ENCODE data around the gene RILPL2. TPM values are rescaled to one million over a fixed set of nuclear protein-coding genes. Genes with fewer than 3 reads are reported as not detected.
"Not testable (repeated sequence)": the region's sequence is repeated elsewhere in the genome, so short reads cannot be mapped to it uniquely, and the experiment has no call there.

Gene RILPL2
- total and polyA plus RNA-seq, 10 donors: 10.8 to 18.0 (median 13.5) TPM

GRCh38 chr12:123471374-123472068 is 35.0 kb upstream of the RILPL2 start:
- intact Hi-C loops (cut with DNase I; ENCODE audit: low total_unique reads): no loop called here
- H3K27ac ChIP-seq: no peak overlapping the region
- H3K36me3 ChIP-seq: peaks cover 0 to 92% (median 21%) of the 10 kb centered on the region in 6 donors
- 82 to 96% (median 88%) methylated on average over 7 to 8 of the region's 8 CpGs for WGBS, 5 donors
- no peaks in the 10 kb centered on the region for H3K9me3 ChIP-seq
- peaks cover 0 to 46% (median 0%) of the 10 kb centered on the region in 6 donors for H3K4me1 ChIP-seq
- H3K27me3 ChIP-seq (replicated peaks in 1 of 7): no peaks in the 10 kb centered on the region
- TF ChIP-seq CTCF (IDR thresholded peaks at IDR 0.05 in 8 of 11, conservative IDR thresholded peaks at IDR 0.05 in 3 of 11): no peak
- TF ChIP-seq POLR2A (IDR thresholded peaks at IDR 0.05): no peak
- DNase-seq: no peak
- no peak overlapping the region for H3K4me3 ChIP-seq

GRCh38 chr12:123469978-123470377 is 33.5 kb upstream of the RILPL2 start:
- intact Hi-C loops (cut with DNase I; ENCODE audit: low total_unique reads): loop anchor here (10.0 kb wide), 1 partner anchor 105 kb away; the partner anchor contains the start of gene SBNO1
- H3K9me3 ChIP-seq: no peaks in the 10 kb centered on the region
- no peaks in the 10 kb centered on the region for H3K27me3 ChIP-seq (replicated peaks in 1 of 7)
- H3K27ac ChIP-seq: no peak overlapping the region
- peaks cover 0 to 97% (median 37%) of the 10 kb centered on the region in 6 donors for H3K36me3 ChIP-seq
- 86 to 98% (median 92%) methylated on average over 2 of the region's 2 CpGs for WGBS, 5 donors
- no peak for DNase-seq
- no peak overlapping the region for H3K4me3 ChIP-seq
- peaks cover 0 to 43% (median 2%) of the 10 kb centered on the region in 6 donors for H3K4me1 ChIP-seq
- TF ChIP-seq POLR2AphosphoS5 (IDR thresholded peaks at IDR 0.05): no peak
- no peak for TF ChIP-seq POLR2A (IDR thresholded peaks at IDR 0.05)

- no peaks in the 10 kb centered on the region for H3K27me3 ChIP-seq (replicated peaks in 1 of 7)
- no peak for DNase-seq
- H3K27ac ChIP-seq: no peak overlapping the region
- H3K4me3 ChIP-seq: no peak overlapping the region
- WGBS, 5 donors: 24 to 55% (median 30%) methylated on average over 1 of the region's 1 CpG
- TF ChIP-seq POLR2A (IDR thresholded peaks at IDR 0.05) (no peak), CTCF (IDR thresholded peaks at IDR 0.05 in 8 of 11, conservative IDR thresholded peaks at IDR 0.05 in 3 of 11) (peak in 9 of 11 experiments; percentile 28 to 54 (median 42))
- H3K9me3 ChIP-seq: no peaks in the 10 kb centered on the region
- intact Hi-C loops (cut with DNase I; ENCODE audit: low total_unique reads): loop anchor here (10.0 kb wide), 1 partner anchor 104 kb away; the partner anchor contains the start of gene SBNO1
- H3K36me3 ChIP-seq: peaks cover 0 to 99% (median 40%) of the 10 kb centered on the region in 6 donors
- H3K4me1 ChIP-seq: peaks cover 0 to 41% (median 4%) of the 10 kb centered on the region in 6 donors
Observed at GRCh38 chr12:123468786-123469185, 32.3 kb upstream of the RILPL2 start.

GRCh38 chr12:123465084-123465483 is 28.6 kb upstream of the RILPL2 start:
- Histone ChIP-seq H3K4me3 (no peak overlapping the region), H3K27ac (no peak overlapping the region), H3K27me3 (replicated peaks in 1 of 7) (no peaks in the 10 kb centered on the region), H3K4me1 (peaks cover under 1 to 58% (median 13%) of the 10 kb centered on the region in 6 donors), H3K9me3 (no peaks in the 10 kb centered on the region), H3K36me3 (peaks cover 0 to 80% (median 24%) of the 10 kb centered on the region in 6 donors)
- TF ChIP-seq CTCF (IDR thresholded peaks at IDR 0.05 in 8 of 11, conservative IDR thresholded peaks at IDR 0.05 in 3 of 11) (no peak), POLR2A (IDR thresholded peaks at IDR 0.05) (no peak), POLR2AphosphoS5 (IDR thresholded peaks at IDR 0.05) (no peak)
- intact Hi-C loops (cut with DNase I; ENCODE audit: low total_unique reads): loop anchor here (10.0 kb wide), 1 partner anchor 100 kb away; the partner anchor contains the start of gene SBNO1
- 75 to 88% (median 83%) methylated on average over 4 of the region's 4 CpGs for WGBS, 5 donors
- no peak for DNase-seq

- peaks cover 6 to 60% (median 26%) of the 10 kb centered on the region in 6 donors for H3K4me1 ChIP-seq
- H3K27ac ChIP-seq; DNase-seq; H3K4me3 ChIP-seq; H3K9me3 ChIP-seq; H3K27me3 ChIP-seq (replicated peaks in 1 of 7): not testable (repeated sequence)
- intact Hi-C loops (cut with DNase I; ENCODE audit: low total_unique reads): loop anchor here (10.0 kb wide), 1 partner anchor 98 kb away; the partner anchor contains the start of gene SBNO1
- peaks cover 0 to 62% (median 24%) of the 10 kb centered on the region in 6 donors for H3K36me3 ChIP-seq
- WGBS, 5 donors: 95 to 98% (median 96%) methylated on average over 11 of the region's 11 CpGs
Observed at GRCh38 chr12:123463174-123463573, 26.7 kb upstream of the RILPL2 start.

Data from spleen (tissue), 11 donors.